HepG2 (cell line): ENCODE measurements around the gene ALDH2. TPM values are rescaled to one million over a fixed set of nuclear protein-coding genes. Genes with fewer than 3 reads are reported as not detected.

Source experiments
- ATAC-seq: fragments of 200-7000 bp; cut with Tn5 transposase; 3 replicates; pipeline ENCODE4 v1.9.1; 2020; ENCODE audit warnings: mild to moderate bottlenecking, moderate library complexity
- BruUV-seq: library from RNA; stranded (reverse); fragments of 400-500 nt; replicated peaks from 2 replicates; lab custom pipeline; 2021; lab: Mats Ljungman, UMichigan
- CTCF ChIA-PET: fragments of 300-600 bp; formaldehyde crosslinking; extraction: SDS; loops from one replicate; lab custom pipeline; 2021; ENCODE audit warnings: low total read pairs, inconsistent platforms, low intra/inter-chr PET ratio; lab: Yijun Ruan, JAX
- POLR2A ChIA-PET: fragments of 350-600 bp; sonication (Branson Sonifier 250); formaldehyde crosslinking; loops from one replicate; lab custom pipeline; 2020; ENCODE audit warnings: antibody characterized with exemption, inconsistent platforms; lab: Yijun Ruan, JAX
- DNase-seq: peaks from one replicate; pipeline ENCODE4 v3.0.0-alpha.2; 2015; ENCODE audit warnings: low spot score
- FAIRE-seq: peaks from 3 replicates; lab custom pipeline; 2011; peaks lifted over from hg19 to GRCh38; lab: Jason Lieb, UNC
- H2AFZ ChIP-seq: one replicate; pipeline ENCODE4 v1.6.1; 2011; ENCODE audit warnings: low read length, inconsistent platforms
- H3K27ac ChIP-seq: fragments of 300-600 bp; 3 replicates; pipeline ENCODE4 v1.8.0; 2011; ENCODE audit warnings: mixed run types, mild to moderate bottlenecking, mixed read lengths, low read length, inconsistent platforms; ENCODE audit not compliant: insufficient read depth; ENCODE audit errors: extremely low read length
- H3K27me3 ChIP-seq, 2 experiments: fragments of 200-600 bp in 1 of 2; 2 replicates in 1 of 2; 3 replicates in 1 of 2; pipeline versions ENCODE4 v1.6.0 to v1.8.0; 2011; ENCODE audit warnings: low read length in 2 of 2, mild to moderate bottlenecking in 2 of 2, moderate library complexity in 2 of 2, inconsistent platforms in 1 of 2; ENCODE audit not compliant: insufficient read depth in 2 of 2, control insufficient read depth in 1 of 2
- H3K36me3 ChIP-seq, 2 experiments: fragments of 200-600 bp in 1 of 2; replicated peaks in 1 of 2; 2 replicates in 1 of 2; 3 replicates in 1 of 2; pipeline versions ENCODE4 v1.5.1 to v1.8.0; 2011; ENCODE audit warnings: low read length in 2 of 2, inconsistent platforms in 1 of 2; ENCODE audit not compliant: insufficient read depth in 2 of 2, control insufficient read depth in 1 of 2
- H3K4me1 ChIP-seq: 2 replicates; pipeline ENCODE4 v1.5.1; 2012; ENCODE audit warnings: low read length, inconsistent platforms; ENCODE audit not compliant: insufficient read depth
- H3K4me2 ChIP-seq: 2 replicates; pipeline ENCODE4 v1.6.0; 2011; ENCODE audit warnings: low read depth, low read length, inconsistent platforms
- H3K4me3 ChIP-seq, 3 experiments: fragments of 200-600 bp in 1 of 3; sonication (generic), shearing (Covaris generic) in 1 of 3; replicated peaks in 1 of 3; 2 replicates each; pipeline ENCODE4 v1.5.1; 2011 to 2016; ENCODE audit warnings: low read length in 3 of 3, inconsistent platforms in 2 of 3, low read depth in 2 of 3, mild to moderate bottlenecking in 2 of 3, control low read depth in 1 of 3, mixed read lengths in 1 of 3; ENCODE audit not compliant: insufficient read depth in 1 of 3
- H3K79me2 ChIP-seq: one replicate; pipeline ENCODE4 v1.6.1; 2011; ENCODE audit warnings: low read length, inconsistent platforms; ENCODE audit not compliant: insufficient read depth
- H3K9ac ChIP-seq: 2 replicates; pipeline ENCODE4 v1.6.0; 2011; ENCODE audit warnings: mild to moderate bottlenecking, low read depth, low read length, inconsistent platforms; ENCODE audit not compliant: insufficient read depth
- H3K9me3 ChIP-seq: 2 replicates; pipeline ENCODE4 v1.5.1; 2012; ENCODE audit warnings: mild to moderate bottlenecking, low read length
- H4K20me1 ChIP-seq: 2 replicates; pipeline ENCODE4 v1.6.0; 2011; ENCODE audit warnings: inconsistent platforms, mild to moderate bottlenecking, low read length, moderate library complexity; ENCODE audit not compliant: insufficient read depth
- ARNTL ChIP-seq: sonication (generic); formaldehyde crosslinking; IDR thresholded peaks from 2 replicates; pipeline ENCODE4 v1.4.0; 2020; ENCODE audit warnings: mild to moderate bottlenecking, missing genetic modification reagents
- HNF4A ChIP-seq: sonication (generic); formaldehyde crosslinking; IDR thresholded peaks from 2 replicates; pipeline ENCODE4 v1.4.0; 2020; ENCODE audit warnings: missing genetic modification reagents
- JARID2 ChIP-seq: sonication (generic); formaldehyde crosslinking; IDR thresholded peaks from 2 replicates; pipeline ENCODE4 v1.8.1; 2023; ENCODE audit warnings: missing genetic modification reagents, inconsistent platforms; ENCODE audit not compliant: insufficient replicate concordance
- NFIB ChIP-seq: sonication (generic); formaldehyde crosslinking; IDR thresholded peaks from 2 replicates; pipeline ENCODE4 v1.9.0; 2021; ENCODE audit warnings: missing genetic modification reagents, mild to moderate bottlenecking, borderline replicate concordance
- ZBTB14 ChIP-seq: sonication (generic); formaldehyde crosslinking; IDR thresholded peaks from 2 replicates; pipeline ENCODE4 v1.4.0; 2020; ENCODE audit warnings: missing genetic modification reagents
- WGBS: methylation state at CpG from one replicate; pipeline ENCODE4 v1.1.6; 2017; ENCODE audit warnings: low lambda C conversion rate; 5-methylcytosine and 5-hydroxymethylcytosine counted together
- in situ Hi-C: cut with HindIII; loops from 2 replicates; pipeline ENCODE4 v1.10.0; 2017; ENCODE audit warnings: low pct_unique_long_range_greater_than_20kb; ENCODE audit not compliant: extremely low pct_ligation_motif_present
- intact Hi-C: fragments of 100-400 bp; cut with micrococcal nuclease; formaldehyde crosslinking; loops from one replicate; pipeline ENCODE4 v1.10.0; 2022; ENCODE audit not compliant: unreplicated experiment
- polyA plus RNA-seq, 8 experiments: library from polyadenylated mRNA; depleted of rRNA in 3 of 8; stranded (reverse) in 7 of 8; unstranded in 1 of 8; fragments of >200 nt; fragmentation: Illumina TruSeq in 4 of 8; extraction: Trizol in 4 of 8; gene quantifications; 2 replicates each; pipeline versions ENCODE4 v1.2.1 to v1.2.3, GENCODE V29; 2011 to 2016; ENCODE audit warnings: low read depth in 4 of 8, missing spikeins in 1 of 8, mixed read lengths in 1 of 8; ENCODE audit not compliant: insufficient read depth in 1 of 8
- total RNA-seq, 5 experiments: library from RNA; depleted of rRNA; stranded (reverse); fragments of >200 nt; fragmentation: Illumina TruSeq; extraction: Trizol; gene quantifications; 2 replicates each; pipeline ENCODE4 v1.2.3, GENCODE V29; 2016; ENCODE audit warnings: low read depth in 1 of 5

Gene ALDH2
- total and polyA plus RNA-seq, 2 of the 13 experiments (the other 11 are each of a cell fraction or from before 2014, with no cell fraction given) = 78.8 to 103 TPM

- intact Hi-C loops = no loop called here
- ChIA-PET CTCF (interaction anchor here (1.1 kb wide), 1 partner anchor 39 kb away, joined by 4 read pairs; no protein-coding TSS in a partner anchor), POLR2A (no interaction called here)
- no peaks in the 10 kb centered on the region for H4K20me1 ChIP-seq
- H3K36me3 ChIP-seq = peaks cover 7 to 40% of the 10 kb centered on the region in 2 experiments
- H3K4me2 ChIP-seq = no peak overlapping the region
- ATAC-seq (no peak), FAIRE-seq (no peak), DNase-seq (no peak)
- no peak overlapping the region for H3K4me3 ChIP-seq
- no peaks in the 10 kb centered on the region for H3K27me3 ChIP-seq
- TF ChIP-seq NFIB (no peak), ARNTL (CRISPR knock-in tag) (no peak), JARID2 (CRISPR knock-in tag) (no peak)
- H3K27ac ChIP-seq = no peak overlapping the region
- peaks cover 14% of the 10 kb centered on the region for H3K4me1 ChIP-seq
- BruUV-seq = no TSS peak
- in situ Hi-C loops = no loop called here
- H3K9ac ChIP-seq = no peak overlapping the region
- no peaks in the 10 kb centered on the region for H3K9me3 ChIP-seq
- no peak overlapping the region for H2AFZ ChIP-seq
- 91% methylated on average over 7 of the region's 7 CpGs for WGBS
- H3K79me2 ChIP-seq = no peaks in the 10 kb centered on the region
Observed at GRCh38 chr12:111748867-111749266, 17.9 kb upstream of the ALDH2 start.

- CTCF ChIA-PET = interaction anchor here (1.1 kb wide), 1 partner anchor 39 kb away, joined by 4 read pairs; no protein-coding TSS in a partner anchor
- H3K9ac ChIP-seq = no peak overlapping the region
- H3K27ac ChIP-seq = no peak overlapping the region
- no peak overlapping the region for H3K4me3 ChIP-seq
- TF ChIP-seq ZBTB14 (CRISPR knock-in tag) (no peak), HNF4A (CRISPR knock-in tag) (peak; percentile 25; the same call in 1 of the 2 replicates)
- no peak for ATAC-seq
- H3K79me2 ChIP-seq = no peaks in the 10 kb centered on the region
- peaks cover 7 to 36% of the 10 kb centered on the region in 2 experiments; a peak in 4 of 5 replicates for H3K36me3 ChIP-seq
- in situ Hi-C loops (no loop called here), intact Hi-C loops (no loop called here)
- POLR2A ChIA-PET = no interaction called here
- no peak for DNase-seq
- FAIRE-seq = no peak
- 72% methylated on average over 4 of the region's 4 CpGs for WGBS
- BruUV-seq = no TSS peak
- no peaks in the 10 kb centered on the region for H3K27me3 ChIP-seq
- no peak overlapping the region for H2AFZ ChIP-seq
- H4K20me1 ChIP-seq = no peaks in the 10 kb centered on the region
- no peak overlapping the region for H3K4me2 ChIP-seq
- peaks cover 16% of the 10 kb centered on the region for H3K4me1 ChIP-seq
- H3K9me3 ChIP-seq = no peaks in the 10 kb centered on the region
Observed at GRCh38 chr12:111749391-111749790, 17.3 kb upstream of the ALDH2 start.
